ENCODE results near the gene TOM1L1. TPM values are rescaled to one million over a fixed set of nuclear protein-coding genes. Genes with fewer than 3 reads are reported as not detected.

TOM1L1 gene
- total and polyA plus RNA-seq, 2 donors from 2014 or later = 57.7 to 85.7 TPM

DNA sequence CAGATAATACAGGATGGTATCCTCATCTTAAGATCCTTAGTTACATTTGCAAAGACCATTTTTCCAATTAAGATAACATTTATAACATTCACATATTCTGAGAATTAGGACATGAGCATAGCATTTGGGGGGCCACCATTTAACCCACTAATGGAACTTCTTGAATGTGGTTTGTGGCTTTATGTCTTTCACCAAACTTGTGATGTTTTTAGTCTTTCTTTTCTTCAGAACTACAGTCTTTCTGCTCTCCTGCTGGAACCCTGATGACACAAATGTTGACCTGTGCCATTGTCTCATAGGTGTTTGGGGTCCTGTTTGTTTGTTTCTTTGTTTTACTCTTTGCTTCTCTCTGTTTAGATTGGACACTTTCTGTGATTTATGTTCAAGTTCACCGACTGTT lies 44.6 kb downstream of the TOM1L1 start:
- DNase-seq (no peak), FAIRE-seq (no peak)
- H3K27ac ChIP-seq (ENCODE audit: low read depth in 2 of 2, low read length in 2 of 2) = no peak overlapping the region
- no peaks in the 10 kb centered on the region for H3K4me1 ChIP-seq (ENCODE audit: control insufficient read depth in 2 of 3, insufficient read depth in 2 of 3, low read depth in 1 of 3, low read length in 3 of 3)
- H3K9me3 ChIP-seq (ENCODE audit: control insufficient read depth in 2 of 3, insufficient read depth in 1 of 3, low read length in 3 of 3) = no peaks in the 10 kb centered on the region
- H3K9ac ChIP-seq (ENCODE audit: low read length in 3 of 3) = no peak overlapping the region
- H3K4me3 ChIP-seq (ENCODE audit: low read length in 3 of 3) = no peak overlapping the region
- TF ChIP-seq CTCF (IDR thresholded peaks at IDR 0.05; ENCODE audit: borderline replicate concordance, extremely low read depth, insufficient read depth) = no peak
- H3K27me3 ChIP-seq (ENCODE audit: control insufficient read depth, insufficient read depth, low read length) = no peaks in the 10 kb centered on the region
- peaks cover 0 to 6% (median 0%) of the 10 kb centered on the region in 3 donors for H3K36me3 ChIP-seq (ENCODE audit: control insufficient read depth in 2 of 3, insufficient read depth in 3 of 3, low read length in 3 of 3)
- intact Hi-C loops (cut with DNase I) = no loop called here

DNA sequence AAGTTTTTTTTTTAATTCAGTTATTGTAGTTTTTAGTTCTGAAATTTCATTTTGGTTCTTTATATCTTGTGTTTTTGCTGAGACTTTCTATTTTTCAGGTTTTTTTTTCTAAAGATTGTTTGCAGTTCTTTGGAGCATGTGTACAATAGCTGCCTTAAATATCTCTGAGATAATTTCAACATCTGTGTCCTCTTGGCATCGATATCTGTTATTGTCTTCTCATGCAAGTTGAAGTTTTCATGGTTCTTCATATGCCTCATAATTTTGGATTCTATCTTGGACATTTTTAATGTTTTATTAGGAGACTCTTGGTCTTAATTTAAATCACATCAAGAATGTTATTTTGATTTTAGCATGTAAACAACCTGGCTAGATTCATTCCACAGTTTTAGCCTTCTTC lies 45.0 kb downstream of the TOM1L1 start:
- H3K9ac ChIP-seq (ENCODE audit: low read length in 3 of 3) = no peak overlapping the region
- FAIRE-seq (no peak), DNase-seq (no peak)
- peaks cover 0 to 8% (median 0%) of the 10 kb centered on the region in 3 donors for H3K36me3 ChIP-seq (ENCODE audit: control insufficient read depth in 2 of 3, insufficient read depth in 3 of 3, low read length in 3 of 3)
- H3K27me3 ChIP-seq (ENCODE audit: control insufficient read depth, insufficient read depth, low read length) = no peaks in the 10 kb centered on the region
- no peak overlapping the region for H3K27ac ChIP-seq (ENCODE audit: low read depth in 2 of 2, low read length in 2 of 2)
- H3K9me3 ChIP-seq (ENCODE audit: control insufficient read depth in 2 of 3, insufficient read depth in 1 of 3, low read length in 3 of 3) = no peaks in the 10 kb centered on the region
- no peak for TF ChIP-seq CTCF (IDR thresholded peaks at IDR 0.05; ENCODE audit: borderline replicate concordance, extremely low read depth, insufficient read depth)
- no peak overlapping the region for H3K4me3 ChIP-seq (ENCODE audit: low read length in 3 of 3)
- H3K4me1 ChIP-seq (ENCODE audit: control insufficient read depth in 2 of 3, insufficient read depth in 2 of 3, low read depth in 1 of 3, low read length in 3 of 3) = no peaks in the 10 kb centered on the region
- intact Hi-C loops (cut with DNase I) = no loop called here

GRCh38 chr17:54947396-54947795 lies 46.7 kb downstream of the TOM1L1 start:
- H3K9ac ChIP-seq (ENCODE audit: low read length in 3 of 3) = no peak overlapping the region
- FAIRE-seq (no peak), DNase-seq (no peak)
- no peak overlapping the region for H3K4me3 ChIP-seq (ENCODE audit: low read length in 3 of 3)
- intact Hi-C loops (cut with DNase I) = no loop called here
- H3K4me1 ChIP-seq (ENCODE audit: control insufficient read depth in 2 of 3, insufficient read depth in 2 of 3, low read depth in 1 of 3, low read length in 3 of 3) = no peaks in the 10 kb centered on the region
- no peaks in the 10 kb centered on the region for H3K9me3 ChIP-seq (ENCODE audit: control insufficient read depth in 2 of 3, insufficient read depth in 1 of 3, low read length in 3 of 3)
- peaks cover 0 to 10% (median 0%) of the 10 kb centered on the region in 3 donors for H3K36me3 ChIP-seq (ENCODE audit: control insufficient read depth in 2 of 3, insufficient read depth in 3 of 3, low read length in 3 of 3)
- no peaks in the 10 kb centered on the region for H3K27me3 ChIP-seq (ENCODE audit: control insufficient read depth, insufficient read depth, low read length)
- H3K27ac ChIP-seq (ENCODE audit: low read depth in 2 of 2, low read length in 2 of 2) = no peak overlapping the region
- no peak for TF ChIP-seq CTCF (IDR thresholded peaks at IDR 0.05; ENCODE audit: borderline replicate concordance, extremely low read depth, insufficient read depth)

GRCh38 chr17:54948380-54948779 lies 47.7 kb downstream of the TOM1L1 start:
- no peaks in the 10 kb centered on the region for H3K9me3 ChIP-seq (ENCODE audit: control insufficient read depth in 2 of 3, insufficient read depth in 1 of 3, low read length in 3 of 3)
- DNase-seq = no peak
- TF ChIP-seq CTCF (IDR thresholded peaks at IDR 0.05; ENCODE audit: borderline replicate concordance, extremely low read depth, insufficient read depth) = no peak
- H3K4me1 ChIP-seq (ENCODE audit: control insufficient read depth in 2 of 3, insufficient read depth in 2 of 3, low read depth in 1 of 3, low read length in 3 of 3) = no peaks in the 10 kb centered on the region
- no peak overlapping the region for H3K4me3 ChIP-seq (ENCODE audit: low read length in 3 of 3)
- intact Hi-C loops (cut with DNase I) = no loop called here
- H3K9ac ChIP-seq (ENCODE audit: low read length in 3 of 3) = no peak overlapping the region
- no peak for FAIRE-seq
- peaks cover 0 to 13% (median 0%) of the 10 kb centered on the region in 3 donors for H3K36me3 ChIP-seq (ENCODE audit: control insufficient read depth in 2 of 3, insufficient read depth in 3 of 3, low read length in 3 of 3)
- H3K27me3 ChIP-seq (ENCODE audit: control insufficient read depth, insufficient read depth, low read length) = no peaks in the 10 kb centered on the region
- H3K27ac ChIP-seq (ENCODE audit: low read depth in 2 of 2, low read length in 2 of 2) = no peak overlapping the region

Measured in kidney (tissue), 14 donors.